HG03432 (cell line): Measurements from ENCODE around the gene CDC14B.
"Not testable (repeated sequence)": the region's sequence is repeated elsewhere in the genome, so short reads cannot be mapped to it uniquely, and the experiment has no call there.

Experiments
- ATAC-seq: cut with Tn5 transposase; IDR thresholded peaks from one replicate; pipeline ENCODE4 v1.9.1; 2021; ENCODE audit warnings: mild to moderate bottlenecking, moderate library complexity; ENCODE audit not compliant: unreplicated experiment

CDC14B gene

DNA sequence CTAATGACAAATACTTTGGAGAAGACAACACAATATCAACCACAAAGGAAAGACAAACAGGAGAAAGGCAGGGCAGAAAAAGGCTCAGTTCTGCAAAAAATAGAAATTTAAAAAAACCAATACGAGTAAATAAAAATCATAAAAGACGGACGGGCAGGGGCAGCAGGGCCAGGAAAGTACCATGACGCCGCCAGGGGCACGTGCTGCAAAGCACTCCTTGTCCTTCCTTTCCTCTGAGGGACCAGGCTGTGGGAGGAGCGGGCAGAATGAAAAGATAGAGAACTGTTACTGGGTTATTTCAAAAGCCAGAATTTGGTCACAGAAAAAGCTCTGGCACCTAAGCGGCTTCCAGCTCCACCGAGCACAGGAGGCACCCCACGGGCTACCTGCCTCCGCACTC is 115.7 kb downstream of the CDC14B start:
- ATAC-seq: no peak

DNA sequence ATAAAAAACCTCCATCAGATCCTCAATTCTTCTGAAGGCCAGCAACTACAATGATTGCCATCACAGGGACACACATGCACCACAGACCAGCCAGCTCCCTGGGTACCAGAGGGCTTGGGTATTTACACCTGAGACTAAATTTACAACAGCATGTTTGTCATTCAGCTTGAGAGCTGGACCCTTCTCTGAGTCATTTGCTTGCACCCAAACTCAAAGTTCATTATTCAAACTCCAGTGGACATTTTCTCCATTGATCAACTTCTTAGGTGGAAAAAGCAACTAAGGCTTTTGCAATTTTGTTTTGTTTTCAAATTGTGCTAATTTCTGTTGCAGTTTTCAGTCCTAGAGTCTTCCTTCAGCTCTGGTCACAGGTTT is 116.3 kb downstream of the CDC14B start:
- ATAC-seq: not testable (repeated sequence)

GRCh38 chr9:96502539-96503373 is 116.9 kb downstream of the CDC14B start:
- no peak for ATAC-seq

DNA sequence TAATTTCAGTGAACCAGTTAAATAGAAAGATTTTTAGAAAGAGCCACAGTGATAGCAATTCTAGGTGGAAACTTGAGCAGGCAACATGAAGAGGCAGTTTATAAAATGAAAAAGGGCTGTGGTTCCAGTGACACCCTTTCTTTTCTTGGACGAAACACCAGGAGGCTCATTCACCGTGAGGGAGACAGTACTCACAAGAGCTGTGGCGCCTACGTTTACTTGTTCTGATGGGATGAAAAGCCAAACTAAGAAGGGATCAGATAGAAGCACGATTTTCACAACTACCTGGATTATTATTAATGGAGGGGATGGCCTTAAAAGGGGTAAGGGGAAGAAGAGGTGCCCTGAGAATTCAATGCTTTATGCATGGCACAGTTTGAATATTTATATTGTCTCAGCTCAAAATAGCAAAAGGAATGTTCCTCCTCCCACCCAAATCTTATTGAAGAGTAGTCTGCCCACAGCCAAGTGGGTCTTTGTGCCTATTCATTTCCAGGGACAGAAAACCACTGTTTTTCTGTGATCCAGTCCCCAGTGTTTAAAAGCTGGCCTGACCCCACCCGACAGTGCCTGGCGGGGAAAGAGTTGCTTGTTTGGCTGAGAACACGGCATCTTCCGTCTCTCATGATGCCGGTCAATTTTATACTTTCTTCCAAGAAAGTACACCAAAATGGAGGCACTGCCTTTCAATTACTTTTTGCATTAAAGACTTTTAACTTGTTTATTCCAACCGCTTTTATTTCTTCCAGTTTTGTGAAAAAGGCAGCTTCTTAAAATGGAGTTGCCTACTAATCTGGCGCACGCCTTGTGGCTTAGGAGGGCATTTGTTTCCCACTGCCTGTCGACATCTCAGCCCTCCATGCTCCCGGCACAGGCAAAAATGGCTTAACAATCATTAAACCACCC is 117.8 kb downstream of the CDC14B start:
- no peak for ATAC-seq

DNA sequence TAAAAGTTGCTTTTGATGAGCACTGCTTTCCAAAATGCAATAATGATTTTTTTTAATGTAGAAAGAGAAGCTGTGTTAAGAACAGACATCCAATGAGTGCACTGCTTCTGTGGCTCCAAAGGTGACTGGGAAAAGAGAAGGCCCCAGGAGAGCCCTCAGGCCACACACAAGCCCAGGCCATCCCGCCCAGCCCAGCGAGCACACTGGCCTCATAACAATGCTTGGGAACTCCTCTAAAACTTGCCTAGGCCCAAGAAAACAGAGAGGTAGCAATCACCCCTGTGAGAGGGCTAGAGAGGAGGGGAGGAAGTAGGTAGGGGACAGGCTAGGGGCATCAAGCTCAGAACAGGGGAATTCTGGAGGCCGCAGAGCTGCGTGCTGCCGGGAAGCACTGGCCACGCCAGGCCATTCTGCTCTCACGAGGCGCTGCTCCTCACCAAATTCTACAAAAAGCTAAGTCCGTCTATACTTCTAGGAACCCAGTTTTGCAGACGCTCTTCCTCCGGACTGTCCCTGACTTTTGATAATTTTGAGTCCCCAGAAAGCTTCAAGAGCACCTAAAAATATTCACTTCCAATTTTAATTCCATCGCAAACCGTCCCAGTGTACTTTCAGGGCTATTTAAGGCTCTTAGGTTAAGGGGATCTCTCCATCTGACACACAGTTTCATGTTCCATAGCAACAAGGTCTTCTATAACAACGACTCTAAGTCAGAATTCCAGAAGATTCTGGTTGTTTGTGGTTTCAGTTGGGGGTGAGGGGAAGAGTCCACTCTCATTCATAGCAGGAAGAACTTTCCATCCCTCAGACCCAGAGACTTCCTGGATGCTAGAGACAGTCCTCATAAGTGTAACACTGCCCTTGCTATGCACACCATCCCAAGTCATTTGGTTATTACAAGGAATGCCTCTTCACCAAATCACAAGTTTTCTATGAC is 118.7 kb downstream of the CDC14B start:
- no peak for ATAC-seq

DNA sequence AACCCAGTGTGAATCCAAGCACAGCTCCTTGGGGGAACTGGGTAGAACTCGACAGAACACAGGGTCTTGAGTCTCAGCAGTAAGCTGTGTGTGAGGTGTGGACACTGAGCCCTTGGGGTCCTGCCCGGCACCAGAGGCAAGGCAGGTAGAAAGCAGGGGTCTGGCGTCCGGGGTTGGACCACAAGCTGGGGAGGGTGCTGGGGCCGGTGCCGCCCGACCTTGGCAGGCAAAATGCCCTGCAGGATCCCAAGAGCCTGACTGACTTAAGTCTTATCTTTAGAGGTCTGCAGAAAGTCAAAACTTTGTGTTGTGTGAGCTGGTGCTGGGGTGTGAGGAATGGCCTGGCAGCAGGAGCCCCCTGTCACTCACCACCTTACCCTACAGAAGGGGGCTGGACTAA is 120.4 kb downstream of the CDC14B start:
- ATAC-seq: no peak

DNA sequence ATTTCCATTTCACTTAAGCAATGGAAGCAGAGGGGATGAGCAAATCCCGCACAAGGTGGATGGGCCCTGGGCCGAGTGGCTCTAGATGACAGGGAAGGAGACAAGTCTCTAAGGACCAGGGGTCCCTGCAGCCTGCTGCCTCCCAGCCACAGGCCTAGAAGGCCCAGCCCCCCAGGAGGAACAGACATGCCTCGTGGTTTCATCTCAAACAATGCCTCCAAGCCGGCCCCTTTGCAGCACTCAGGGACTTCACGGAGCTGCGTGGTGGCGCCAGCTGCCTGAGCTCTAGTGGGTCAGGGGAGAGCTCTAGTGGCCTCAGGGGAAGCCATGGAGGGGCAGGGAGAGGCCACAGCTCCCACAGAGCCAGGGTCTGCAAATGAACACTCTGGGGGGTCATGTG is 120.8 kb downstream of the CDC14B start:
- no peak for ATAC-seq

DNA sequence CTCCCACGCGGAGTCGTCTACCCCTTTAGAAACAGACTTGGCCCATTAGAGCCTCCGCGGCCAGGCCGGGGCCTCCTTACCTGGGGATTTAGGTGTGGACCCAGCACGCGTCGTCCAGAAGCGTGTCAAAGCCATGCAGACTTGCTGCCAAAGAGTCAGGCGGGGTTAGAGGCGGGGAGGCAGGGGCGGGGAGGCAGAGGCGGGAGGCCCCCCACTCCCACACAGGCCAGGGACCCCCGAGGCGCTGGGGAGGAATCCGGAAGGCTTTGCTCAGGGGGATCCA is 122.6 kb downstream of the CDC14B start:
- no peak for ATAC-seq

- no peak for ATAC-seq
Measured at GRCh38 chr9:96496368-96497116, 123.1 kb downstream of the CDC14B start.

- ATAC-seq: no peak
Measured at GRCh38 chr9:96495341-96495740, 124.3 kb downstream of the CDC14B start.

- ATAC-seq: no peak
Measured at GRCh38 chr9:96494215-96494800, 125.3 kb downstream of the CDC14B start.

DNA sequence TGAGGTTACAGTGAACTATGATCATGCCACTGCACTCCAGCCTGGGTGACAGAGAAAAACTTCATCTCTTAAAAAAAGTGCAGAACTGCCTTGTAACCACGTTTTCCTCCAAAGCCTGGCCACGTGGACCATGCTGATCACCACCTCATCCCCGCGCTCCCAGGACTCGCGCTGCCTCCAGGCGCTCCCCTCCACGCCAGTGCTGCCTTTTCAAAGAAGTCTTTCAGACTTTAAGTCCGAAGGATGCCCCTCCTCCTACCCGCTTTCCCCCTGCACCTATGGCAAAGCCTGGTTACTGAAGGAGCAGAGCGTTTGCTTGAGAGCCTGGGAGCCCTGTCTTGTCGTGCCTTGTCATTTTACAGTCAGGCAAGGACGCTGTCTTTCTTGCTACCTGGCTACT is 125.9 kb downstream of the CDC14B start:
- no peak for ATAC-seq

- ATAC-seq: no peak
Measured at GRCh38 chr9:96492993-96493531, 126.6 kb downstream of the CDC14B start.

- no peak for ATAC-seq
Measured at GRCh38 chr9:96491880-96492525, 127.6 kb downstream of the CDC14B start.

DNA sequence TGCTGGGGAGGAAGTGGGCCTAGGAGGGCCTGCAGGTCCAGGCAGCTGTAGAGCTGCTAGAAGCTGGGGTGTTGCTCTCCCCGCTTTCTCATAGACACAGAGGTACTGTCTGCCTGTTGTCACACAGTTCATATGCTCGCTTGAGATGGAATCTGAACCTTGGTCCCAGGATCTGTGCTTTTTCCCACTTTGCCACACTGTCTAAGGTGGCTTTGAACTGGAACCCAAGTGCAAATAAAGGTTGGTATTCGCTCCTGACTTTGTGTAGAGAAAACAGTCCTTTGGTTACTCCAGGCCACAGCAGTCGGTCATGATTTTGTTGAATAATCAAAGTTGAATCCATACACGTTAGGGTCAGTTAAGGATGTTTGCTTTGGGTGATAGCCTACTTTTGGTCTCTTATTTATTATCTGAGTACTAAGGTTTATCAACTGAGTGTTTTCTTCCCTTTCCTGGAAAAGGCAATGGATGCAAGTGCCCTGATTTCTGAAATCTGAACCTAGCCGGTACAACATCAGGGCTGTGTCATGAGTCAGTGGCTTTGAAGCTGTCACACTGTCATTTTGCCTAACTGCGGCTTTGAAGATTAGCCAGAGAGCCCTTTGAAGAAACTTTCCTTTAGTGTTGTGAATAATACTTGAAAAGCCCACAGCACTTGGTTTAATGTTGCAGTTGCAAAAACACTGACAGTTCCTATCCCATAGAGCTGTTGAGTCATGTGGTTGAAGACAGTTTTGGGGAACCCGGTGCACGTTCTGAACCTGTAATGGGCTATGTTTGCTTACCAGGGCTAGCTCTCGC is 128.4 kb downstream of the CDC14B start:
- no peak for ATAC-seq

- no peak for ATAC-seq
Measured at GRCh38 chr9:96490534-96491078, 129.0 kb downstream of the CDC14B start.

GRCh38 chr9:96489482-96489979 is 130.1 kb downstream of the CDC14B start:
- no peak for ATAC-seq

DNA sequence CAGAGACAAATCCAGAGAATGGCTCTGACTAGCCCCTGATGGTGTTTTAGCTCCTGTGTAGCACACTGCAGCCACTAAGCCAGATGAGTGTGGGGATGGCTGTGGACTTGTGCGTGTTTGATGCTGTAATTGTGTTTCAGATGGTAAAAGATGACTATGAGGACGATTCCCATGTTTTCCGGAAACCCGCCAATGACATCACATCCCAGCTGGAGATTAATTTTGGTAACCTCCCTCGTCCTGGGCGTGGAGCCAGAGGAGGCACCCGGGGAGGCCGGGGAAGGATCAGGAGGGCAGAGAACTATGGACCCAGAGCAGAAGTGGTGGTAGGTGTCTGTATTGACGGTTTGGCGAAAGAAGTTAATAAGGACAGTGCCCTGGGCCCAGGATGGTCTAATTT is 131.7 kb downstream of the CDC14B start:
- no peak for ATAC-seq
